HEK293 (cell line): ENCODE data around the gene STXBP3.

Experiments used
- CTCF ChIA-PET: fragments of 350-600 bp; formaldehyde crosslinking; extraction: SDS; loops from one replicate; lab custom pipeline; 2021; ENCODE audit warnings: antibody characterized with exemption; lab: Yijun Ruan, JAX
- POLR2A ChIA-PET: fragments of 300-600 bp; formaldehyde crosslinking; extraction: SDS; loops from one replicate; lab custom pipeline; 2020; ENCODE audit warnings: antibody characterized with exemption, inconsistent platforms; lab: Yijun Ruan, JAX
- H3K27ac ChIP-seq: fragments of 200-500 bp; sonication (Bioruptor generic); 2 replicates; pipeline ENCODE4 v1.5.1; 2014; ENCODE audit warnings: low read depth, low read length, control low read depth, inconsistent platforms; ENCODE audit errors: extremely low read depth
- H3K36me3 ChIP-seq, 2 experiments: fragments of 200-500 bp in 1 of 2; sonication (Bioruptor generic) in 1 of 2; 1 replicate in 1 of 2; 2 replicates in 1 of 2; pipeline ENCODE4 v1.5.1; 2014 to 2017; ENCODE audit warnings: inconsistent platforms in 2 of 2, low read length in 2 of 2; ENCODE audit not compliant: control insufficient read depth in 2 of 2, insufficient read depth in 1 of 2
- H3K4me1 ChIP-seq: fragments of 200-500 bp; sonication (Bioruptor generic); 2 replicates; pipeline ENCODE4 v1.5.1; 2014; ENCODE audit warnings: mild to moderate bottlenecking, low read length, inconsistent platforms; ENCODE audit not compliant: control insufficient read depth, insufficient read depth
- H3K4me3 ChIP-seq: 2 replicates; pipeline ENCODE4 v1.5.1; 2011; ENCODE audit warnings: low read depth, mild to moderate bottlenecking, control low read depth, low read length, moderate library complexity
- H3K9me3 ChIP-seq: fragments of 200-500 bp; sonication (Bioruptor generic); 2 replicates; pipeline ENCODE4 v1.5.1; 2014; ENCODE audit warnings: low read depth, low read length, inconsistent platforms; ENCODE audit not compliant: control insufficient read depth, insufficient read depth
- SCRT2 ChIP-seq: fragments of 450-650 bp; formaldehyde crosslinking; IDR thresholded peaks from 2 replicates; pipeline ENCODE4 v1.5.1; 2016; ENCODE audit warnings: missing biosample characterization, missing genetic modification characterization
- SP7 ChIP-seq: fragments of 450-650 bp; formaldehyde crosslinking; IDR thresholded peaks from 2 replicates; pipeline ENCODE4 v1.5.1; 2016; ENCODE audit warnings: missing biosample characterization, missing genetic modification characterization
- ZFP37 ChIP-seq: fragments of 450-650 bp; formaldehyde crosslinking; IDR thresholded peaks from 2 replicates; pipeline ENCODE4 v1.5.1; 2016; ENCODE audit warnings: missing biosample characterization, missing genetic modification characterization
- ZNF10 ChIP-seq: fragments of 450-650 bp; formaldehyde crosslinking; IDR thresholded peaks from 2 replicates; pipeline ENCODE4 v1.5.1; 2017; ENCODE audit warnings: missing biosample characterization, missing genetic modification characterization
- ZNF157 ChIP-seq: fragments of 450-650 bp; formaldehyde crosslinking; IDR thresholded peaks from 2 replicates; pipeline ENCODE4 v1.5.1; 2016; ENCODE audit warnings: missing biosample characterization, missing genetic modification characterization
- ZNF274 ChIP-seq, 2 experiments: fragments of 200-500 bp in 1 of 2; fragments of 450-650 bp in 1 of 2; sonication (Bioruptor generic) in 1 of 2; formaldehyde crosslinking in 1 of 2; IDR thresholded peaks; 2 replicates each; pipeline versions ENCODE4 v1.5.1 to v1.6.1; 2014 to 2016; ENCODE audit warnings: borderline replicate concordance in 1 of 2, inconsistent platforms in 1 of 2, low read length in 1 of 2, missing biosample characterization in 1 of 2, missing genetic modification characterization in 1 of 2
- ZNF791 ChIP-seq: fragments of 450-650 bp; formaldehyde crosslinking; IDR thresholded peaks from 2 replicates; pipeline ENCODE4 v1.5.1; 2016; ENCODE audit warnings: missing biosample characterization, missing genetic modification characterization
- TF ChIP-seq, protein P1 (sequence below): fragments of 450-650 bp; formaldehyde crosslinking; IDR thresholded peaks from 2 replicates; pipeline ENCODE4 v1.5.1; 2016; ENCODE audit warnings: missing biosample characterization, missing genetic modification characterization
- TF ChIP-seq, protein P2 (sequence below): fragments of 450-650 bp; formaldehyde crosslinking; IDR thresholded peaks from 2 replicates; pipeline ENCODE4 v1.5.1; 2016; ENCODE audit warnings: missing biosample characterization, missing genetic modification characterization
- TF ChIP-seq, protein P3 (sequence below): fragments of 450-650 bp; IDR thresholded peaks from 2 replicates; pipeline ENCODE4 v1.5.1; 2018; ENCODE audit warnings: missing biosample characterization, mild to moderate bottlenecking, missing genetic modification characterization
- TF ChIP-seq, protein P4 (sequence below): fragments of 450-650 bp; formaldehyde crosslinking; IDR thresholded peaks from 2 replicates; pipeline ENCODE4 v1.5.1; 2016; ENCODE audit warnings: missing biosample characterization, missing genetic modification characterization
- TF ChIP-seq, protein P5 (sequence below): fragments of 450-650 bp; formaldehyde crosslinking; IDR thresholded peaks from 2 replicates; pipeline ENCODE4 v1.5.1; 2017; ENCODE audit warnings: missing biosample characterization, missing genetic modification characterization

STXBP3 gene

DNA sequence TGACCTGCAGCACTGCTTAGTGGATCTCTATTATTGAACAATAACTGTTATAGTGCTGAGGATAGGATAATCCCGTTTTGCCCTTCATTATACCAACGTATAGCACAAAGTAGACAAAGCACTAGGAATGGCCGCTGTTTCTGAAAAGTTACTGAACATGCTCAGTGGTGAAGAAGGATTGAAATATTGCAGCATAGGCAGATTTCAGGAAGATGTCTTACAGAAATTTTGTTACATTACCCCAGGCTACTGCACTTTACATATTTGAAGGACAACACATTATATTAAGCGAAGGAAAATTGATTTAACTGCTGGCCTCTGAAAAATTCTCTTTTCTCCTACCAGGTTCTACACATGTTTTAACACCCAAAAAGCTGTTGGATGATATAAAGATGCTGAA is 62.0 kb downstream of the STXBP3 start:
- Histone ChIP-seq H3K9me3 (no peaks in the 10 kb centered on the region), H3K4me1 (no peaks in the 10 kb centered on the region), H3K36me3 (peaks cover 18 to 41% of the 10 kb centered on the region in 2 experiments), H3K4me3 (no peak overlapping the region), H3K27ac (no peak overlapping the region)
- ChIA-PET POLR2A (no interaction called here), CTCF (no interaction called here)
- TF ChIP-seq SP7 (tag by site-specific recombination) (no peak), ZNF157 (no peak), ZNF791 (tag by site-specific recombination) (no peak)
- TF ChIP-seq, protein P1, sequence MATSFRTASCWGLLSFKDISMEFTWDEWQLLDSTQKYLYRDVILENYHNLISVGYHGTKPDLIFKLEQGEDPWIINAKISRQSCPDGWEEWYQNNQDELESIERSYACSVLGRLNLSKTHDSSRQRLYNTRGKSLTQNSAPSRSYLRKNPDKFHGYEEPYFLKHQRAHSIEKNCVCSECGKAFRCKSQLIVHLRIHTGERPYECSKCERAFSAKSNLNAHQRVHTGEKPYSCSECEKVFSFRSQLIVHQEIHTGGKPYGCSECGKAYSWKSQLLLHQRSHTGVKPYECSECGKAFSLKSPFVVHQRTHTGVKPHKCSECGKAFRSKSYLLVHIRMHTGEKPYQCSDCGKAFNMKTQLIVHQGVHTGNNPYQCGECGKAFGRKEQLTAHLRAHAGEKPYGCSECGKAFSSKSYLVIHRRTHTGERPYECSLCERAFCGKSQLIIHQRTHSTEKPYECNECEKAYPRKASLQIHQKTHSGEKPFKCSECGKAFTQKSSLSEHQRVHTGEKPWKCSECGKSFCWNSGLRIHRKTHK (tag by site-specific recombination): no peak
- TF ChIP-seq, protein P2, sequence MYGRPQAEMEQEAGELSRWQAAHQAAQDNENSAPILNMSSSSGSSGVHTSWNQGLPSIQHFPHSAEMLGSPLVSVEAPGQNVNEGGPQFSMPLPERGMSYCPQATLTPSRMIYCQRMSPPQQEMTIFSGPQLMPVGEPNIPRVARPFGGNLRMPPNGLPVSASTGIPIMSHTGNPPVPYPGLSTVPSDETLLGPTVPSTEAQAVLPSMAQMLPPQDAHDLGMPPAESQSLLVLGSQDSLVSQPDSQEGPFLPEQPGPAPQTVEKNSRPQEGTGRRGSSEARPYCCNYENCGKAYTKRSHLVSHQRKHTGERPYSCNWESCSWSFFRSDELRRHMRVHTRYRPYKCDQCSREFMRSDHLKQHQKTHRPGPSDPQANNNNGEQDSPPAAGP: no peak
- TF ChIP-seq, protein P3, sequence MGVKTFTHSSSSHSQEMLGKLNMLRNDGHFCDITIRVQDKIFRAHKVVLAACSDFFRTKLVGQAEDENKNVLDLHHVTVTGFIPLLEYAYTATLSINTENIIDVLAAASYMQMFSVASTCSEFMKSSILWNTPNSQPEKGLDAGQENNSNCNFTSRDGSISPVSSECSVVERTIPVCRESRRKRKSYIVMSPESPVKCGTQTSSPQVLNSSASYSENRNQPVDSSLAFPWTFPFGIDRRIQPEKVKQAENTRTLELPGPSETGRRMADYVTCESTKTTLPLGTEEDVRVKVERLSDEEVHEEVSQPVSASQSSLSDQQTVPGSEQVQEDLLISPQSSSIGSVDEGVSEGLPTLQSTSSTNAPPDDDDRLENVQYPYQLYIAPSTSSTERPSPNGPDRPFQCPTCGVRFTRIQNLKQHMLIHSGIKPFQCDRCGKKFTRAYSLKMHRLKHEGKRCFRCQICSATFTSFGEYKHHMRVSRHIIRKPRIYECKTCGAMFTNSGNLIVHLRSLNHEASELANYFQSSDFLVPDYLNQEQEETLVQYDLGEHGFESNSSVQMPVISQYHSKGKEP (tag by site-specific recombination): no peak

DNA sequence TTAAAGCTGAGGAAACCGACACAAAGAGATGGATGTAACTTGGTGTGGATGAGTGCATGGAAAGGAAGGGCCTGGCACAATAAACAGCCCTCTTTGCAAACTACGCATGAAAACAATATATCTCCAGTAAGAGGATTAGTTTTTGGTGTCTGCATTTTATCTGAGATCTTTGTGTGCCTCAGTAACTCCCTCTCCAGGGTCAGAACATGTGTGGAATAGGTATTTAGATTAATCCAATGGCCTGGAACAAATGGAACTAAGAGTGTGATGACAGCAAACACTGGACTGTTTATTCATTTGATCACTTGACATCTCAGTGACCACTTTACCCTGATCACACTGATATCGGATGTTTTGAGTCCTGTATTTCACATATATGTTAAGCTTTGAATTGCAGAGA is 65.1 kb downstream of the STXBP3 start:
- Histone ChIP-seq H3K36me3 (peaks cover 14 to 22% of the 10 kb centered on the region in 2 experiments), H3K4me1 (no peaks in the 10 kb centered on the region), H3K4me3 (no peak overlapping the region), H3K9me3 (no peaks in the 10 kb centered on the region), H3K27ac (no peak overlapping the region)
- ChIA-PET POLR2A (no interaction called here), CTCF (no interaction called here)
- TF ChIP-seq ZNF274 (IDR thresholded peaks at IDR 0.05; ENCODE audit: low read length) (no peak), ZNF274 (tag by site-specific recombination; IDR thresholded peaks at IDR 0.05; ENCODE audit: borderline replicate concordance) (no peak), ZFP37 (no peak)

DNA sequence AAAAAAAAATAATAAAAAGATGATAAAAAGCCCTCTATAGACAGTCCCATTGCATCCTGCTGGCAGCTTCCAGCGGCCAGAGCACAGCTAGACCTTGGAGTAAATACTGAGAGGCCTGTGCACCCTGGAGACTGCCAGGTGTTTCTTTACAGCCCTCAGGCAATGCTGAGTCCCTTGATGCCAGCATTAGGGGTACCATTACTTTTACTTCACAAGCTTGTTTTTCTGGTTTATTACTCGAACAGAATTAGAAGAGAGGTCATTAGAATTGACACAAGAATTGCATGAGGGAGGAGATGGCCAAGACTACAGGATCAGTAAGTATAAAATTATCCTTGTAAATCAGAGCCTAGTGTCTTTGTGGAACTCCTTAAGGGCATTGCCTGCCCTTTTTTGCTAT is 66.9 kb downstream of the STXBP3 start:
- POLR2A ChIA-PET: interaction anchor here (1.0 kb wide), 1 partner anchor 735 kb away, joined by 3 read pairs; the partner anchor contains the start of gene GNAI3
- no peak overlapping the region for H3K4me3 ChIP-seq
- TF ChIP-seq, protein P4, sequence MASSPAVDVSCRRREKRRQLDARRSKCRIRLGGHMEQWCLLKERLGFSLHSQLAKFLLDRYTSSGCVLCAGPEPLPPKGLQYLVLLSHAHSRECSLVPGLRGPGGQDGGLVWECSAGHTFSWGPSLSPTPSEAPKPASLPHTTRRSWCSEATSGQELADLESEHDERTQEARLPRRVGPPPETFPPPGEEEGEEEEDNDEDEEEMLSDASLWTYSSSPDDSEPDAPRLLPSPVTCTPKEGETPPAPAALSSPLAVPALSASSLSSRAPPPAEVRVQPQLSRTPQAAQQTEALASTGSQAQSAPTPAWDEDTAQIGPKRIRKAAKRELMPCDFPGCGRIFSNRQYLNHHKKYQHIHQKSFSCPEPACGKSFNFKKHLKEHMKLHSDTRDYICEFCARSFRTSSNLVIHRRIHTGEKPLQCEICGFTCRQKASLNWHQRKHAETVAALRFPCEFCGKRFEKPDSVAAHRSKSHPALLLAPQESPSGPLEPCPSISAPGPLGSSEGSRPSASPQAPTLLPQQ (tag by site-specific recombination): no peak
- TF ChIP-seq, all 188 proteins: peak for 0
- Histone ChIP-seq H3K4me1 (no peaks in the 10 kb centered on the region), H3K9me3 (no peaks in the 10 kb centered on the region), H3K27ac (no peak overlapping the region), H3K36me3 (peaks cover 6 to 11% of the 10 kb centered on the region in 2 experiments; a peak in 2 of 3 replicates)
- CTCF ChIA-PET: no interaction called here

DNA sequence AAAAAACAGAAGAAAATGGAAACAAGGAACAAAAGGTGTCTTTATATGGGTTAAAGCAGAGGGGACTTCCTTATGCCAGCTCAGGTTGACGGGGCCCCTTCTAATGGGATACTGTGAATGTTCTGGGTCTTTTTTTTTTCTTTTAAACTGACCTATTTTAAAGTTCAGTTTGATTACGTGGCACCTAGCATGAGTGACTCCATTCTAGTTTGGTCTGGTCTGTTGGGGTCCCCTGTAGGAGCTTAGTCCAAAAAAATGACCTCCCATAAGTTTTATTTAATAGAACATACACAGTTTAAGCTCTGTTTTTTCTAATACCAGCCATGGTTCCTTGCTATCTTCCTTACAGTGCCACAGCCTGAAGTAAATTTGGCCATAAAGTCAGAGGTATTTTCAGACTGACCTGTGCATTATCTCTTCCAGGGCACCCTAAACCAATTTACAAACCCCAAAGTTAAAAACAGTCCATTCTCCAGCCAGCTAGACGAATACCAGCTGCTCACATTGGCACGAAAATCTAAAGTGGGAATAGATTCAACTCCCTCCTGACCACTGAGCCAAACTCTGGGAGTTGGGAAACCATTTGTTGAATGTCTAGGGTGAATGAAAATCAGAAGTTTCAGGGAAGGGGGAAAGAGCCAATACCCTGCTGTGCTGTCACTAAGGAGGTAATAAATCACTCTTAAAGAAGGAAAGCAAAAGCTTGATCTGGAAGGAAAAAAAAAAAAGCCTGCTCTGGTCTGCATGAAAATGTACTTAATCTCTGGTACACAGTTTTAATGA is 68.1 kb downstream of the STXBP3 start:
- Histone ChIP-seq H3K4me1 (no peaks in the 10 kb centered on the region), H3K27ac (no peak overlapping the region), H3K9me3 (no peaks in the 10 kb centered on the region), H3K4me3 (no peak overlapping the region), H3K36me3 (peaks cover 0 to 8% of the 10 kb centered on the region in 2 experiments; a peak in 1 of 3 replicates)
- ChIA-PET POLR2A (interaction anchor here (0.7 to 1.0 kb wide), 2 partner anchors 18 to 734 kb away, joined by 3 read pairs; partner anchors contain the start of gene GNAI3), CTCF (interaction anchor here (1.2 kb wide), 1 partner anchor 13 kb away, joined by 5 read pairs; no protein-coding TSS in a partner anchor)
- TF ChIP-seq, protein P5, sequence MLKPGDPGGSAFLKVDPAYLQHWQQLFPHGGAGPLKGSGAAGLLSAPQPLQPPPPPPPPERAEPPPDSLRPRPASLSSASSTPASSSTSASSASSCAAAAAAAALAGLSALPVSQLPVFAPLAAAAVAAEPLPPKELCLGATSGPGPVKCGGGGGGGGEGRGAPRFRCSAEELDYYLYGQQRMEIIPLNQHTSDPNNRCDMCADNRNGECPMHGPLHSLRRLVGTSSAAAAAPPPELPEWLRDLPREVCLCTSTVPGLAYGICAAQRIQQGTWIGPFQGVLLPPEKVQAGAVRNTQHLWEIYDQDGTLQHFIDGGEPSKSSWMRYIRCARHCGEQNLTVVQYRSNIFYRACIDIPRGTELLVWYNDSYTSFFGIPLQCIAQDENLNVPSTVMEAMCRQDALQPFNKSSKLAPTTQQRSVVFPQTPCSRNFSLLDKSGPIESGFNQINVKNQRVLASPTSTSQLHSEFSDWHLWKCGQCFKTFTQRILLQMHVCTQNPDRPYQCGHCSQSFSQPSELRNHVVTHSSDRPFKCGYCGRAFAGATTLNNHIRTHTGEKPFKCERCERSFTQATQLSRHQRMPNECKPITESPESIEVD: peak; percentile 61; the same call in 1 of the 2 replicates
- TF ChIP-seq ZNF10: no peak
- peak; percentile 80 for TF ChIP-seq SCRT2 (tag by site-specific recombination)
- TF ChIP-seq ZNF791 (tag by site-specific recombination): no peak
